GM21619 (cell line): ENCODE data around the gene C19orf38.
"Not testable (repeated sequence)": the region's sequence is repeated elsewhere in the genome, so short reads cannot be mapped to it uniquely, and the experiment has no call there.

Experiments
- ATAC-seq: cut with Tn5 transposase; IDR thresholded peaks from one replicate; pipeline ENCODE4 v1.9.1; 2021; ENCODE audit not compliant: unreplicated experiment

C19orf38 gene

DNA sequence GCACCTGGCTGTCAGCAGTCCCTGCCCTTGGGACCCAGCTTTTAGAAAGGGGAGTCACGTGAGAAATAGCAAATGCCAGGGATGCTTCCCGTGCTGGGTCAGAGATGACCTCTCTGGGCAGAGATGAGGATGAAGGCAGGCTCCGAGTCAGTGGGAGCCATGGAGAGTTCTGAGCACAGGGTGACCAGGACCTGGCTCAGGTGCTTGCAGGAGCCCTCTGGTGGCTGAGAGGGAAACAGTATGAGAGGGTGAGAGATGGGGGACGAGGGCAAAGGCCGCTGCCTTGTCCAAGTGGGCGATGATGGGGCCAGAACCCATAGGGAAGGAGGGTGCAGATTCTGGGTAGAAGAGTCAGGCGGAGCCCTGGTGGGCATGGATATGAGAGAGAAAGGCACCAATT, 28.0 kb upstream of the C19orf38 start:
- ATAC-seq, result no peak

DNA sequence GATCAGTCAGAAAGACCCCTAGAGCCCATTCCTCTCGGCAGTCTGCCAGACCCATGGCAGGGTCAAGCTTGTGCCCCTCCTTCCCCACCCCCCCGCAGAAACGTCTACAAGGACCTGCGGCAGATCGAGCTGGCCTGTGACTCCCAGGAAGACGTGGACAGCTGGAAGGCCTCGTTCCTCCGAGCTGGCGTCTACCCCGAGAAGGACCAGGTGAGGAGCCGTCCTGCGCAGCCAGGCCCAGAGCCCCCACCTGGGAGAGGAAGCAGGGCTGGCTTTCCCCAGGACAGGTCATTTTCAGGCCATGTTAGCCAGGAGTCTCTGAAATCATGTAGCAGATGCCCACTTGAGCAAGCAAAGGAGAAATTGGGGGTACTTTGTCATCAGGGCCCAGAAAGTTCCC, 24.5 kb upstream of the C19orf38 start:
- no peak for ATAC-seq

- ATAC-seq, result no peak
Measured at GRCh38 chr19:10826231-10826630, 22.0 kb upstream of the C19orf38 start.

GRCh38 chr19:10826846-10827245, 21.4 kb upstream of the C19orf38 start:
- no peak for ATAC-seq

GRCh38 chr19:10828981-10829821, 19.0 kb upstream of the C19orf38 start:
- ATAC-seq, result no peak

GRCh38 chr19:10829967-10830366, 18.2 kb upstream of the C19orf38 start:
- ATAC-seq, result no peak

DNA sequence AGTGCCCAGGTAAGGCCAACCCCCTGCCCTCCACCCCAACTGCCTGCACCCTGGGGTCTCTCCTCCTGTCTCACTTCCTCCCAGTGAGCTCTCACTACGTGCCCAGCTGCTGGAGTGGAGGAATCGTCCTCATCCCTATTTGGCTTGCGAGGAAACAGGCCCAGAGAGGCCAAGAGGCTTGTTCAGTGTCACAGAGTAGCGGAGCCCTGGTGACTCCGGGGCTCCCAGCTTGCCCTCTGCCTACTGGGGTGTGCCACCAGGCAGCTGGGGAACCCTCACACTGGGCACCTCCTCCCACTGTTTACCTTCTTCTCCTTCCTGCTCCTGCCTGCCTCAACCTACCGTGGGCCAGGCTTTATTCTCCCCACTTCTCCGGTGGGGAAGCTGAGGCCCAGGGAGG, 17.8 kb upstream of the C19orf38 start:
- ATAC-seq, result no peak

GRCh38 chr19:10830931-10831779, 17.1 kb upstream of the C19orf38 start:
- ATAC-seq, result no peak

GRCh38 chr19:10831987-10832938, 16.0 kb upstream of the C19orf38 start:
- ATAC-seq, result no peak

DNA sequence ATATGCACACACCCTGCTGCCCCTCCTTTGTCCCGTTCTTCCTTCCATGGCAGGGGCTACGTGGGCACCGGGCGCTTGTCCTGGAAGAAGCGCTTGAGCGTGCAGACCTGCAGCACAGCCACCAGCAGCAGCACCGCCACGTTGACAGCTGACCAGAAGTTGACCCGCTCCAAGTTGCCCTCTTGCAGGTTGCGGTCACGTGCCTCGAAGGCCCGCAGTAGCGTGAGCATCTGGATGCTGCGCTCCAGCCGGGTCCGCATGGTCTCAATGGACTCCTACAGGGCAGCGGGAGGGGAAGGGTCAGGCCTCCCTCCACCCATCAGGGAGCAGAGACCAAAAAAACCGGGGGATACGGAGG, 15.3 kb upstream of the C19orf38 start:
- ATAC-seq, result no peak

DNA sequence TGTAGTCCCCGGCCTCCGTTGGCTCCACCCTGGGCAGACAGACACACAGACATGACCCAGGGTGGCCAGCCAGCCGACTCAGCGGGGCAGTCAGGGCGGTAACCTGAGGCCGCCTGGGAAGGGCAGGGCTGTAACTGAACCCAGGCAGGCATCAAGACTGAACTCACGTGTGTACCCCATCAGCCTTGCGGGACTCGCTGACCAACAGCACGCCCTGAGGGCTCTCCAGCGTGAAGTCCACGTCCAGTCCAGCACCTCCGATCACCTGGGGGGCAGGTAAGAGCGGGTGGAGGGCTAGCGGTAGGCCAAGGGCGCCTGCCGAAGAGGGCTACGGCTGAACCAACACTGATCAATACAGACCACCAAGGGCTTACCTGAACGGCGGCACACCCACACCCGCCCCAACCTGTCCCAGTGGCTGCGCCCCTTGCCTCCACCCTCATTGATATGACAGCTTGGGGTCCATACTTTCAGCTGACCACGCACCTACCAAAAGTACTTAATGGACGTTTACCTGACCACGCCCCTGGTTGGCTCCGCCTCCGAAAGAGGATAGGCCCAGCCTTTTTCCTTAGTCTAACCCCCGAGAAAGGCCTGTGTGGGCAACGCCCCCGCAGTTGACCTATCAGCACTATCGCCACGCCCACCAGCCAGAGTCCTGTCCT, 13.0 kb upstream of the C19orf38 start:
- no peak for ATAC-seq

- peak; percentile 74 for ATAC-seq
Measured at GRCh38 chr19:10835754-10836478, 12.3 kb upstream of the C19orf38 start, which contains the start of gene TMED1. TSS of gene TMED1 (minus strand) at chr19:10836212. CDS start at chr19:10836191, 21 bp downstream.

DNA sequence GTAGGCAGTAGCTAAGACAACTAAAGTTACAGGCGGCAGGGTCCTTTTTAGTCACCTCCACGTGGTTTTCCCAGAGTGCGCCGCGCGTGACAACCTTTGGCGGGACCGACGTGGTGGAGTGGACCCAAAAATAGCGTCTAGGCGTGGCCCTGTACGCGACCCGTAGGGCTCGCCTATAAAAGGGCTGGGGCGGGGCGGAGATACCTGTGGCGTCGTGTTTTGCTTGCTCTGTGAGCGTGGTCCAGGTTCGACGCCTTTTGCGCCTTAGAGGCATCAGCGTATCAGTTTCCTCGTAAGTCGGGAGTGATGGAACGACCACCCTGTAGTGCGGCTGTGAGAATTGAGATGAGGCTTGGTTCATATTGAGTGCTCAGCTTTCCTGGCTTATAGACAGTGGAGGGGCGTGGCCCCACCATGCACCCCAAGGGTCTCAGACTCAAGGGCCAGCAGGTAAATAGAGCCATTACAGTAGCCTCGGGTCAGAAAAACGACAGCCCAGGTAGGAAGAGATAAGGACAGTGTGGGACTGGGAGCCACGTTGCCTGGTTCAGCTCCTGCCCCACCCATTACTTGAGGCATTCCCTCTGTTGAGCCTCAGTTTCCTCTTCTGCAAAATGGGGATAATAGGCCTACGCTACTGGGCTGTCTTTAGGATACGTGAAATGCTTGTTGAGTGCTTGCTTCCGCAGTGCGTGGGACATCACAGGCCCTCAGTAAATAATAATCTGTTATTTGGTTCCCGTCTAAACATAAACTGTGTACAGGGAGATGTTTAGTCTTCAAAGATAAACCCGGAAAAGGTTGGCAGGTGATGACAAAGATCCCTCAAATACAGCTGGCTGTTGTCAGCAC, 11.5 kb upstream of the C19orf38 start:
- ATAC-seq, result no peak

DNA sequence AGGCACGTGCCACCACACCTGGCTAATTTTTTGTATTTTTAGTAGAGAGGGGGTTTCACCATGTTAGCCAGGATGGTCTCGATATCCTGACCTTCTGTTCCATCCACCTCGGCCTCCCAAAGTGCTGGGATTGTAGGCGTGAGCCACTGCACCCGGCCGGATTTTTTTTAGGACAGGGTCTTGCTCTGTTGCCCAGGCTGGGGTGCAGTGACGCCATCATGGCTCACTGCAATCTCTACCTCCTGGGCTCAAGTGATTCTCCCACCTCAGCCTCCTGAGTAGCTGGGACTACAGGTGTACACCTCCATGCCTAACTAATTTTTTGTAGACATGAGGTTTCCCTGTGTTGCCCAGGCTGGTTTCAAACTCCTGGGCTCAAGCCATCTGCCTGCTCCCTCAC, 10.6 kb upstream of the C19orf38 start:
- not testable (repeated sequence) for ATAC-seq

DNA sequence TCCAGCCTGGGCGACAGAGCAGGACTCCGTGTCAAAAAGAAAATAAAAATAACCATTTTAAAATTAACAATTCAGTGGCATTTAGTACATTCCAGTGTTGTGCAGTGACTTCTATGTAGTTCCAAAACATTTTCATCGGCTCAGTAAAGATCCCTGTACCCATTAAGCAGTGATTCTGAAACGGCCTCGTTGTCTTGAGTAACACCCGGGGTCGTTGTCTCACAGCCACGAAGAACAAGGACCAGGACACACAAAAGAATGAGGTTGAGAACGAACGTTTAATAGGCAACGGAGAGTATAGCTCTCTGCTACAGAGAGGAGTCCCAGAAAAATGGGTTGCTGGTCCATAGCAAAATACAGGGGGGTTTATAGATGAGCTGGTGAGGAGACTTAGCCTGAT, 9.8 kb upstream of the C19orf38 start:
- ATAC-seq, result no peak

DNA sequence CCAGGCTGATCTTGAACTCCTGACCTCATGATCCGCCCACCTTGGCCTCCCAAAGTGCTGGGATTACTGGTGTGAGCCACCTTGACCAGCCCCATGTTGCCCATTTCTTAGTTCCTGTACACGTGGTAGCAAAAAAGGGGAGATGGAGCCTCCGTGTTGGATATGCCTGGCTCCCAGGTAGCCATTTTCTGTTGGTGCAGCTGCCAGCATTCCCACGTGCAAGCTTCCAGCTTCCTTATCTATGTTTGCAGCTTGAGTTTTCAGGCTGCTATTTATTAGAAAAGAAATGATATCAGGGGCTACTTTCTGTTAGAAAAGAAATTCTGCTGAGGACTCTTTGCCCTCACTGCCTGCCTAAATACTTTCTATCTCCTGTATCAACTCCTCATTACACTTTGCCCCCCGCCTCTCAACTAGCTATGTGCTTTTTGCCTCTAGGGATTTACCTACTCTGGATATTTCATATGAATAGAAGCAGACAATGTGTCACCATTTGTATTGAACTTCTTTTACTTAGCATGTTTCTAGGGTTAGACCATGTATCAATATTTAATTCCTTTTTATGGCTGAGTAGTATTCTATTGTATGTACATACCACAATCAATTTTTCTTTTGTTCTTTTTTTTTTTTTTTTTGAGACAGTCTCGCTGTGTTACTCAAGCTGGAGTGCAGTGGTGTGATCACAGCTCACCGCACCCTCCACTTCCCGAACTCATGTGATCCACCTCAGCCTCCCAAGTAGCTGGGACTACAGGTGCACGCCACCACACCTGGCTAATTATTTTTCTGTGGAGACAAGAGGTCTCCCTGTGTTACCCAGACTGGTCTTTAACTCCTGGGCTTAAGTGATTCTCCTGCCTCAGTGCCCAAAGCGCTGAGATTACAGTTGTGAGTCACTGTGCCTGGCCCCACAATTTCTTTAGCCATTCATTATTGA, 8.8 kb upstream of the C19orf38 start:
- no peak for ATAC-seq

DNA sequence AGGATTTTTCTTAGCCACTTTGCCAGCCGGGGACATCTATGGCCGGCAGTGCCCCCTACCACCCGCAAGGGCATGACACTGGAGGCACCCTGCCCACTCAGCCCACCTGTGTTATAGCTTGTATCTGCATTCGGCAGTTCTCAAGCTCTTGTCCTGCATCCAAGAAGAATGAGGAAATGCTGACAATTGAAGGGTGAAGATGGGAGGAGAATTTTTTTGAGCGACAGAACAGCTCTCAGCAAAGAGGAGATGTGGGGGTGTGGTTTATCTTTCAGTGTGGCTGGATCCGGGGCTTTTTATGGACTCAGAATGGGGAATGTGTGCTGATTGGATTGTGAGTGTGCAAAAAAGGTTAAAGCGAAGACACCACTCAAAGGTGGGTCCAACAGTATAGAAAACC, 5.4 kb upstream of the C19orf38 start:
- no peak for ATAC-seq
